GM10248 (cell line): Measurements from ENCODE around the gene RFX1.

ENCODE experiments used
- CTCF ChIA-PET: fragments of 300-600 bp; sonication (Branson Sonifier 250); formaldehyde crosslinking; extraction: SDS; loops from one replicate; lab custom pipeline; 2021; ENCODE audit warnings: antibody characterized with exemption; lab: Yijun Ruan, JAX
- POLR2A ChIA-PET: fragments of 350-650 bp; sonication (Branson Sonifier 250); formaldehyde crosslinking; extraction: SDS; loops from one replicate; lab custom pipeline; 2020; ENCODE audit warnings: antibody characterized with exemption; lab: Yijun Ruan, JAX
- DNase-seq: peaks from one replicate; pipeline ENCODE4 v3.0.0; 2012; ENCODE audit errors: extremely low spot score
- TF ChIP-seq, protein P1 (sequence below): IDR thresholded peaks from 2 replicates; pipeline ENCODE4 v1.5.1; 2012; ENCODE audit warnings: mild to moderate bottlenecking, low read depth; ENCODE audit errors: extremely low read depth, missing control alignments, control extremely low read depth

The RFX1 gene

DNA sequence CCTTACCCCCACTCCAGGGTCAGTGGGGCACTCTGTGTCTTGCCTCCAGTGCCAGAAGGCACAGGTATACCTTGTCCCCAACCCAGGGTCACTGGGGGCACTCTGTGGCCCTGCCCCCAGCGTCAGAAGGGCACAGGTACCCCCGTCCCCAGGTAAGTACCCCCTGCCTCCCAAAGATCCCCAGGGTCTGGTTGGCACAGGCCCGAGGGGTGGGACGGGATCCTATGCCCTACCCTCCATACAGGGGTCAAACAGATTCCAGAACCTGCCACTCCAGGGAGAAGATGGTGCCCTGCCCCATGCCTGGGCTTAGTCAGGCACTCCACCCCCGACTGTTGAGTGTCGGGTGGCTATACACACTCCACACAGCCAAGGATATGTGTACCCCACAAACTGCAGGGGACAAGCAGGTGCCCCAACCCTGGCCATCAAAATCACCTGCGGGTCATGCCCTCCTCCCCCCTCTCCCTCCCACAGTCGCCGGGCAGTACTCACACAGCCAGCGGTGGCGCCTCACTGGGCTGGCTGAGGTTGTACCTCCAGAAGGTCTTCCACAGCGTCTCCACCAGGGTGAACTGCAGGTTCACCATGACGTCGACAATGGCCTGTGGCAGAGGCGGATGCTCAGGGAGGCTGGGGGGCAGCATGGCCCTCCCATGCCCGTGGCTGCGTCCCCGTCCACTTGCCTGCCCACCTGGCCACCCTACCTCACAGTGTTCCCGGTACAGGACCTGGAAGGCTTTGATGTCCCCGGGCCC, 40.0 kb downstream of the RFX1 start:
- TF ChIP-seq, protein P1, sequence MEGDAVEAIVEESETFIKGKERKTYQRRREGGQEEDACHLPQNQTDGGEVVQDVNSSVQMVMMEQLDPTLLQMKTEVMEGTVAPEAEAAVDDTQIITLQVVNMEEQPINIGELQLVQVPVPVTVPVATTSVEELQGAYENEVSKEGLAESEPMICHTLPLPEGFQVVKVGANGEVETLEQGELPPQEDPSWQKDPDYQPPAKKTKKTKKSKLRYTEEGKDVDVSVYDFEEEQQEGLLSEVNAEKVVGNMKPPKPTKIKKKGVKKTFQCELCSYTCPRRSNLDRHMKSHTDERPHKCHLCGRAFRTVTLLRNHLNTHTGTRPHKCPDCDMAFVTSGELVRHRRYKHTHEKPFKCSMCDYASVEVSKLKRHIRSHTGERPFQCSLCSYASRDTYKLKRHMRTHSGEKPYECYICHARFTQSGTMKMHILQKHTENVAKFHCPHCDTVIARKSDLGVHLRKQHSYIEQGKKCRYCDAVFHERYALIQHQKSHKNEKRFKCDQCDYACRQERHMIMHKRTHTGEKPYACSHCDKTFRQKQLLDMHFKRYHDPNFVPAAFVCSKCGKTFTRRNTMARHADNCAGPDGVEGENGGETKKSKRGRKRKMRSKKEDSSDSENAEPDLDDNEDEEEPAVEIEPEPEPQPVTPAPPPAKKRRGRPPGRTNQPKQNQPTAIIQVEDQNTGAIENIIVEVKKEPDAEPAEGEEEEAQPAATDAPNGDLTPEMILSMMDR: no peak
- CTCF ChIA-PET: interaction anchor here (0.6 kb wide), 1 partner anchor 25 kb away, joined by 3 read pairs; no protein-coding TSS in a partner anchor
- POLR2A ChIA-PET: no interaction called here
- DNase-seq: no peak

DNA sequence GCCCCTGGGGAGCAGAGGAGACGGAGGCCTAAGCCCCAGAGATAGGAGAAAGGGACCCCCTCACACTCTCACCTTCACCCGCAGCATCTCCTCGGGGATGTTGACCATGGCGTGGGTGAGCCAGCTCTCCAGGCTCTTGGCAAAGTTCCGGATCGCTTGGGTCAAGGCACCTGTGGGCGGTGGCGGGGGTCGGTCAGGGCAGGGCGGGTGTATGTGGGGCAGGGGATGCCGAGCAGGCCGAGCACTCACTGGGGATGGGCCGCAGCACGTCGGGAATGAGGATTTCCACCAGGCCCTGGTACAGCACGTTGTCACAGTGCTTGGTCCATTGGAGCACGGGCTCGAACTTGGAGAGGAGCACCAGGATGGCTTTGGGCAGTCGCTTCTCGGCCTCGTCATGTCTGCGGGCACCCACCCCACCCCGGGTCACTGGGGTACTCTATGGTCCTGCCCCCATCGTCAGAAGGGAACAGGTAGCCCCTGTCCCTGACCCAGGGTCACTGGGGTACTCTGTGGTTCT, 40.7 kb downstream of the RFX1 start:
- no peak for DNase-seq
- ChIA-PET CTCF (no interaction called here), POLR2A (no interaction called here)
- TF ChIP-seq, protein P1: no peak

DNA sequence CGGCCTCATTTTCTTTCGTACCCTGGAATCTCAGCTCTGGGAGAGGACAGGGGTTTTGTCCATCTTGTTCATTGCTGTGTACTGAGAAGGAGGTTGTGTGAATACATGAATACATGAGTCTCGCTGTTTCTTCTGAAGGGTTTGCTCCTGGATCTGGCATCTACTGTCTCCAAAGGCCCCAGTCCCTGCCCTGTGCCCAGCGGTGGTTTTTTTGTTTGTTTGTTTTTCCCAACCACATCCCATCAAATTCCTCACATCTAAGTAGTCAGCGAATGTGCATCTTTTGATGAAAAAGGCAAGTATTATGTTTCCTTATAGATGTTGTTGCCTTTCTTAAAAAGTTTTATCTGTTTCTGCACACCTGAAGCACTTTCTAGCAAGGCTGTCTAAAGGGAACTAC, 41.3 kb downstream of the RFX1 start:
- TF ChIP-seq, protein P1: no peak
- DNase-seq: no peak
- POLR2A ChIA-PET: interaction anchor here (0.7 kb wide), 1 partner anchor 29 kb away, joined by 5 read pairs; no protein-coding TSS in a partner anchor
- CTCF ChIA-PET: no interaction called here

DNA sequence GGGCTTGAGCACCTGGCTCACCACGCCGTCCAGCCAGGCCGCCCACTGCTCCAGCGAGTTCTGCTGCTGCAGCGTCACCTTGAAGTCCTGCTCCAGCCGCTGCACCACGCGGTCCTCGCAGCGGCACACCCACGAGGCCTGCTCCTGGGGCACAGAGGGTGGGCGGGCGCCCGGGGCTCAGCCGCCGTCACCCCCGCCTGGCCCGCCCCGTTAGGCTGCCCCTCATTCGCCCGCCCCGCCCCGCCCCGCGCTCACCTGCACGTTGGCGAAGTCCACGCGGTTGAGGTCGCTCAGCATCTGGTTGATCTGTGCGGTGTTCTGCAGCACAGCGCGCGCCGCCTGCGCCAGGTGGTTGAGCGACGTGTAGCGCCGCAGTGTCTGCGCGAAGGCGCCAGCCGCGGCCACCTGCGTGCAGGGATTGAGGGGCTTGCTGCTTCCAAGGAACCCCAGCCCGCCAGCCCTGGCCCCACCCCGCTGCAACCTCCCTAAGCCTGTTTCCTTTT, 42.5 kb downstream of the RFX1 start:
- TF ChIP-seq, protein P1: no peak
- ChIA-PET POLR2A (no interaction called here), CTCF (interaction anchor here (0.5 kb wide), 1 partner anchor 81 kb away, joined by 3 read pairs; no protein-coding TSS in a partner anchor)
- DNase-seq: no peak

DNA sequence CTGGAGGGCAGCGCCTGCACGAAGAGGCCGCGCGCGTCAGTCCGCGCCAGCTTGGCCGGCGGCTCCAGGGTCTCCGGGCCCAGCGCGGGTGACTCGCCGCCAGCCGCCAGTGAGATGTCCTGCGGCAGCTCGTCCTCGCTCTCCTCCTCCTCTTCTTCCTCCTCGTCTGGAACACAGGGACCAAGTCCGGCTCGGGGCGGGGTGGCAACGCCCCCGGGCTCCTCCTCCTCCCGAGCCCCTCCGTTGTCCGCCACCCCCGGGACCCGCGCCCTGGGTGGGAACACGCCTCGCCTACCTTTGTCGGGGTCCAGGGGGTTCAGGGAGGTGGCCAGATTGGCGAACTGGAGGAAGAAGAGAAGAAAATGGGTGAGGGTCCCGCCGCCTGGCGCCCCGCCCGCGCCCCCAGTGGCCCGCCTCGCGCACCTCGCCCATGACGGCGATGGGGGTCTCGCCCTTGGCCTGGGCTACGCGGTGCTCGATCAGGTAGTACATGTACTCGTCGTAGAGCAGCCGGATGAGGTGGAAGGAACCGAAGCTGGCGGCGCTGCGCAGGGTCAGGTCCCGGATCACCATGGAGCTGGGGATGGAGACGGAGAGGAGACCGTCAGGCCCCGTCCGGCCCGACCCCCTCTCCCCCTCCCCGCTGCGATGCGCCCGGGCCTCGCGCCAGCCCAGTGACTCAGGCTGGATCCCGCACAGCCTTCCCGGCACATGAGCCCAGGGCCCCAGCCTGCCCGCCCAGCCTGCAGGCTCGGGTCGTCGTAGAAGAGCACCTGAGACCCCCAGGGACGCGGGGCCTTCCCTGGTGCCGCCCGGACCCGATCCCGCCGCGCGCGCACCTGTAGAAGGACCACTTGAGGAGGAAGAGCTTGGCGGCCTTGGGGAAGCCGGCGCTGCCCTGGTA, 43.2 kb downstream of the RFX1 start:
- POLR2A ChIA-PET: no interaction called here
- CTCF ChIA-PET: interaction anchor here (0.5 to 1.2 kb wide), 2 partner anchors 82 kb away, joined by 3 to 4 read pairs; no protein-coding TSS in a partner anchor
- no peak for DNase-seq
- TF ChIP-seq, protein P1: no peak
